ENCODE data around the gene MAGEA9.

- TF ChIP-seq CTCF (conservative IDR thresholded peaks at IDR 0.05; ENCODE audit: low read length): no peak
- TF ChIP-seq EZH2phosphoT487 (IDR thresholded peaks at IDR 0.05; ENCODE audit: borderline replicate concordance, low read depth, low read length): no peak
Observed at GRCh38 chrX:149758068-149758714, 23.5 kb upstream of the MAGEA9 start.

Measured in OCI-LY7 (cell line).